ENCODE data around the gene HSPBP1.

HSPBP1 gene

DNA sequence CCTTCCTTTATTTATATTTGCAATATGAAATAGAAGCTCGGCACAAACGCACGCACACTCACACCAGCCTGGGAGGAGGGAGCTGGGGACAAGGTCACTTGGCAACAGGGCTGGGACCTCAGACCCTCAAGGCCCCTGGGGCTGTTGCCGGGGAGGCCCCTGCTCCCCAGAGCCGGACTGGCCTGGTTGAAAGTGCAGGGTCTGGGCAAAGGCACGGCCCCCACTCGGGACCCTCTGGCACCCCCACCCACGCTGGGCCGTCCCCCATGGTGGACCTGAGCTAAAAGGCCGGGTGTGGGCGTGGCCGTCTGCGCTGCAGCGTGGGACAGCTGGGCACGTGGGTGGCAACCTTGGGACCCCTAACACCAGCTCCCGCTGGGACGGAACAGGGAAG lies 50.1 kb downstream of the HSPBP1 start:
- TF ChIP-seq, protein P1, sequence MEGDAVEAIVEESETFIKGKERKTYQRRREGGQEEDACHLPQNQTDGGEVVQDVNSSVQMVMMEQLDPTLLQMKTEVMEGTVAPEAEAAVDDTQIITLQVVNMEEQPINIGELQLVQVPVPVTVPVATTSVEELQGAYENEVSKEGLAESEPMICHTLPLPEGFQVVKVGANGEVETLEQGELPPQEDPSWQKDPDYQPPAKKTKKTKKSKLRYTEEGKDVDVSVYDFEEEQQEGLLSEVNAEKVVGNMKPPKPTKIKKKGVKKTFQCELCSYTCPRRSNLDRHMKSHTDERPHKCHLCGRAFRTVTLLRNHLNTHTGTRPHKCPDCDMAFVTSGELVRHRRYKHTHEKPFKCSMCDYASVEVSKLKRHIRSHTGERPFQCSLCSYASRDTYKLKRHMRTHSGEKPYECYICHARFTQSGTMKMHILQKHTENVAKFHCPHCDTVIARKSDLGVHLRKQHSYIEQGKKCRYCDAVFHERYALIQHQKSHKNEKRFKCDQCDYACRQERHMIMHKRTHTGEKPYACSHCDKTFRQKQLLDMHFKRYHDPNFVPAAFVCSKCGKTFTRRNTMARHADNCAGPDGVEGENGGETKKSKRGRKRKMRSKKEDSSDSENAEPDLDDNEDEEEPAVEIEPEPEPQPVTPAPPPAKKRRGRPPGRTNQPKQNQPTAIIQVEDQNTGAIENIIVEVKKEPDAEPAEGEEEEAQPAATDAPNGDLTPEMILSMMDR (IDR thresholded peaks at IDR 0.05; ENCODE audit: control insufficient read depth, extremely low read depth, insufficient read depth) = no peak
- no peak overlapping the region for H3K4me3 ChIP-seq (ENCODE audit: low read depth, low read length)
- DNase-seq (ENCODE audit: low read depth) = no peak

DNA sequence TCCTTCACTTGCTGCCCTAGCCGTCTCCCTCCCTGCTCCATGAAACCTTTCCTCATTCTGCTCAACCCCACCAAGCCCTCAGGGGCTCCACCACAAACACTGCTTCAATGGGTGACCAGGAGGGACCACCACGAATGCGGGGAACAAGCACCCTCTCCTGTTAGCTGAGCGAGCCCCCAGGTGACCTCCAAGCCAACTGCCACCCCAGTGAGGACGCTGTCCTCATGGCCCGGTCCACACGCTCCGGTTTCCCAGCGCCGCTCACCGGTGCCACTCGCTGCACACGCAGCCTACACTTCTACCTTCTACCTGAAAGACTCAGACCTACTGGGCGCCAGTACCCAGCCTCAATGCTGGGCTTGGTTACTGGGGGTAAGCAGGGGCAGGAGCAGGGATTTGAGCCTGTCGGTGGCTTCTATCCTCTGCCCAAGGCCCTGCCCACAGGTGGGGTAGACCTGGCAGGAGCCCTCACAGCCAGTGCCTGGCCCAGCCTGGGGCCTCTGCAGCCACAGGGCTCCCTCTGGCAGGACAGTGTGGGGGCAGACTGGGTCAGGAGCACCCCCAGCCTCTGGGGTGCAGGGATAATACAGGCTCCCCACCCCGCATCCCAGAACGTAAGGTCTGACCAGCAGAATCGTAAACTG lies 50.6 kb downstream of the HSPBP1 start:
- no peak for DNase-seq (ENCODE audit: low read depth)
- H3K4me3 ChIP-seq (ENCODE audit: low read depth, low read length) = no peak overlapping the region
- TF ChIP-seq, protein P1 (IDR thresholded peaks at IDR 0.05; ENCODE audit: control insufficient read depth, extremely low read depth, insufficient read depth) = no peak

DNA sequence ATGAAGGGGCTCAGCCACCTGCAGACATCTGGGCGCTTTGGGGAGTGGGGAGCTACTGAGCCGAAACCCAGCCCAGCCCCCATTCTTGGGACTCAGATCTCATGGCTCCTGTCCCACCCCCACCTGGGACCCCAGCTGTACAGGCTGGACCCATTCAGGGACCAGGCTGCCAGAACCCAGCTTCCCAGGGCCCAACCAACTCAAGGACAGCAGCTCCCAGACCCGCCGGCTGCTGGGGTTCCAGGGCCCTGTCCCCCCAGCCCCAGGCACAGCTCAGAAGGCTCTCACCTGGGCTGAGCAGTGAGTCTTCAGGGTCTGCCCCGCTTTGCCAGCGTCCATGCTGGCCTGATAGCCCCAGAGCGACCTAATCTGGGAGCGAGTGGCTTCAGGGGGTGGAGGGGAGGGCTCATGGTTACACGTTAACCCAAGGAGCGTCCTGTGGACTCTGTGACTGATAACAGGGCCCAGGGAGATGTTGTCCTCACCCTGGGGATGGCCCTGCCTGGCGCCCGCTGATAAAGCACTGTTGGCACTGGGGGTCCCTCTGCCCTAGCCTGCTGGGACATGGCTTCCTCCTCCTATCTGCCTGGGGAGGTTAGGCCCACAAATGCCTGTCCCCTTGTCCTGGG lies 51.4 kb downstream of the HSPBP1 start, which contains the start of gene TMEM86B:
TSS of gene TMEM86B (minus strand) at position 361 of the 629 bp plus-strand sequence. CDS start at position 339, 22 bp downstream.
- no peak for DNase-seq (ENCODE audit: low read depth)
- TF ChIP-seq, protein P1 (IDR thresholded peaks at IDR 0.05; ENCODE audit: control insufficient read depth, extremely low read depth, insufficient read depth) = no peak

DNA sequence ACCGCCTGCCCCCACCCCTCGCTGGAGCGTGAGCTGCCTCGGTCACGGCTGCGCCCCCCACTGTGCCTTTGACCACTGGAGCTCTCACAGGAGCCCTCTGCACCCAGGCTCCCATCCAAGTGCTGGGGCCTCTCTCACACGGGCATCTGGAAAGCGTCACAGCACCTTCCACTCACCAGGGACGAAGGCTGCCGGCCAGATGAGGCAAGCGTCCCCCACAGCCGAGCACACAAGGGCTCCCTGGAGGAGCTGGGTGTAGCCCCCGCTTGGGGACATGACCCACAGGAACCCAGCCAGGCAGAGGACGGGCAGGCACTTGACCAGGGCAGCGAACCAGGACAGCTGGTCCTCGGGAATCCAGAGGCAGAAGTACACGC lies 51.9 kb downstream of the HSPBP1 start:
- no peak overlapping the region for H3K4me3 ChIP-seq (ENCODE audit: low read depth, low read length)
- TF ChIP-seq, protein P1 (IDR thresholded peaks at IDR 0.05; ENCODE audit: control insufficient read depth, extremely low read depth, insufficient read depth) = no peak
- no peak for DNase-seq (ENCODE audit: low read depth)

More for the DNA sequence above, 51.4 kb downstream of the HSPBP1 start, which contains the start of gene TMEM86B:
- no peak within 1 kb of the TSS for H3K4me3 ChIP-seq (ENCODE audit: low read depth, low read length)

DNA sequence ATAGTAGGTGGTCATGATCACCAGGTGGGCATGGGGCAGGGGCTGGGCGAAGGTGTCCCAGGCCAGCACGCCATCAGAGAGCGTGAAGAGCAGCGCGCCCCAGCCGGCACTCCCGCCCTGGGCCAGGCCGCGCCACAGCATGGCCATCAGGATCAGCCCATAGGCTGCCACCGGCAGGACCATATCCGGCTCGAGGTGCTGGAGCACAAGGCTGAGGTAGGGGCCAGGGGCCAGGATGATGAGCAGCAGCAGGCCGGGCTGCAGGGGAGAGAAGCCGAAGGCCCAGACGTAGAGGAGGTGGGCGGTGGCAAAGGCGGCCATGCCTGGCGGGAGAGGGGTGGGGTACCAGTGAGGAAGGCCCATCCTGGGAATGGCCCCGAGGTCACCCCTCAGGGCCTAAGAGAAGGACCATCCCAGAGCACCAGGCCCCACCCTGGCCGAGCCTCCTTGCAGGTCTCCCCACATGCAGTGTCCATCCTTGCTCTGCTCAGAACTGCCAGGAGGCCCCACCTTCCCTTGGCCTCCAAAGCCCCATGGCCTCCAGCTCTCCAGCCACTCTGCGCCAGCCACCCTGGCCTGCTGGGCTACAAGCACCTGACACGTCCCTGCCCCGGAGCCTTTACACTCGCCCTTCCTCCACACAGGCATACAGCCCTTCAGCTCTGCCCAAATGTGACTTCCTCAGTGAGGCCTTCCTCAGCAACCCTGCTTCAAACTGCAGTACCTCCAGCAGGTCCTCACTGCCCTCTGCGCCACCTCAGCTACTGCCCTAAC lies 52.5 kb downstream of the HSPBP1 start:
- TF ChIP-seq, protein P1 (IDR thresholded peaks at IDR 0.05; ENCODE audit: control insufficient read depth, extremely low read depth, insufficient read depth) = no peak
- H3K4me3 ChIP-seq (ENCODE audit: low read depth, low read length) = no peak overlapping the region

DNA sequence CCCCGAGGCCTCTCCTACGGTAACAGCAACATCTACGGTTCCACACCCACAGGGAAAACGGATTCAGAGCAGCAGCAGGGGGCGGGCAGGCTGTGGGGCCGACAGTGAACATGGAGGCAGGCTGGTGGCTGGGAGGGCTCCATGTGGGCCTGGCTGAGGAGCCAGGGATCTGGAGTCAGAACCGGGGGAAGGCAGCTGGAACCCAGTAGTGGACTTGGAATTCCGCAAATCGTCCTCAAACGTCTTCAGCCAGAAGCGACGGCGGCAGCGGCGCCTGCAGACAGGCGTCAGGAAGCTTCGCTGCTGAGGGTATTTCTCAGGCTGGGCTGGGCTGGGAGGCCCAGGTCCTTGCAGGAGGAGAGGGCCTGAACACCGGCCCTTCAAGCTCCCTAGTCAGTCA lies 53.1 kb downstream of the HSPBP1 start:
- TF ChIP-seq, protein P1 (IDR thresholded peaks at IDR 0.05; ENCODE audit: control insufficient read depth, extremely low read depth, insufficient read depth) = no peak
- H3K4me3 ChIP-seq (ENCODE audit: low read depth, low read length) = no peak overlapping the region
- DNase-seq (ENCODE audit: low read depth) = no peak

More for the DNA sequence above, 52.5 kb downstream of the HSPBP1 start:
- DNase-seq (ENCODE audit: low read depth) = no peak

Data from LNCaP clone FGC (cell line).